ENCODE results near the gene ABCG1.
"Not testable (repeated sequence)": the region's sequence is repeated elsewhere in the genome, so short reads cannot be mapped to it uniquely, and the experiment has no call there.

ABCG1 gene

DNA sequence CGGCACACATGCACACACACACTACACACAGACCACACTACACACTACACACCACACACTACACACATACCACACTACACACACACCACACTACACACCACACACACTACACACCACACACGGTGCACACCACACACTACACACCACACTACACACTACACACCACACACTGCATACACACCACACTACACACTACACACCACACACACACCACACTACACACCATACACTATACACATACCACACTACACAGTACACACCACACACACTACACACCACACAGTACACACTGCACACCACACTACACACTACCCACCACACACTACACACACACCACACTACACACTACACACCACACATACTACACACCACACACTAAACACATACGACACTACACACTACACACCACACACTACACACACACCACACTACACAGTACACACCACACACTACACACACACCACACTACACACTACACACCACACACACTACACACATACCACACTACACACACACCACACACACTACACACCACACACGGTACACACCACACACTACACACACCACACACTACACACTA, 73.7 kb downstream of the ABCG1 start:
- not testable (repeated sequence) for DNase-seq

- DNase-seq: no peak
Observed at GRCh38 chr21:42293649-42294272, 74.8 kb downstream of the ABCG1 start.

GRCh38 chr21:42294273-42294880, 75.4 kb downstream of the ABCG1 start:
- DNase-seq: no peak

- no peak for DNase-seq
Observed at GRCh38 chr21:42295845-42296244, 76.9 kb downstream of the ABCG1 start.

- DNase-seq: no peak
Observed at GRCh38 chr21:42296501-42296900, 77.6 kb downstream of the ABCG1 start.

DNA sequence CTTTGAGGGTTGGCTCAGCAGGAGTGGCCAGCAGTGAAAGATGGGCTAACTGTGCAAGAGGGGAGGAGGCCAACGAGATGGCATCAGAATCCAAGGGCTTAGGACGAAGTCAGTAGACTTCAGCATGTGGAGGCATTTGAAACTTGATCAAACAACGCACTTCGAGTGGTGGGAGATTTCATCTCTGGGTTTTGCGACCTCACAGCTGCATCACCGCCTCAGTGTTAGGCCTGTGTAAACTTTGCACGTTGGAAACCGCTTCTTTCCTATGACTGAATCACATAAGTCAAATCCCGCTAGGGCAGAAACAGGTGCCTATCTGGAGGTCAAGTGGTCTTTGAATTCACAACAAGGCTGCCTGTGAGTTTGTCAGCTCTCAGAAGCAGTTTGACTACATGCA, 78.4 kb downstream of the ABCG1 start:
- DNase-seq: no peak

GRCh38 chr21:42298237-42298636, 79.3 kb downstream of the ABCG1 start:
- peak; percentile 69 for DNase-seq

DNA sequence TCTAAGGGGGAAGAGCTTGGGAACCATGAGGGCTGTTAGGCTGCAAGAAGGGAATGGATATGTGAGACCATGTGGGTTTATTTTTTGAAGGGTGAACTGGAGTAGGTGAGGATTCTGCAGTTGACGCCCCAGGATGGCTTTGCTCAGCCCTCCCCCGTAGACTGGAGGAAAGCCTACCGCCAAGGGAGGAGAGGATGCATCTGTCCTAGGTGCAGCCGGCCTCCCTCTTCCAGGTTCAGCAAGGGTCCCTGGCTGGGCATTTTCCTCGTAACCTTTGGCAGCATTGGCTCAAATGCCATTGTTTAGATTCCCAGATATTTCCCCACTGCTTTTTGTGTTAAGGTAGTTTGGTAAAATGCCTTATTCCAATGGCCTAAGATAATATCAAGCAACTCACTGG, 79.7 kb downstream of the ABCG1 start:
- DNase-seq: no peak

DNA sequence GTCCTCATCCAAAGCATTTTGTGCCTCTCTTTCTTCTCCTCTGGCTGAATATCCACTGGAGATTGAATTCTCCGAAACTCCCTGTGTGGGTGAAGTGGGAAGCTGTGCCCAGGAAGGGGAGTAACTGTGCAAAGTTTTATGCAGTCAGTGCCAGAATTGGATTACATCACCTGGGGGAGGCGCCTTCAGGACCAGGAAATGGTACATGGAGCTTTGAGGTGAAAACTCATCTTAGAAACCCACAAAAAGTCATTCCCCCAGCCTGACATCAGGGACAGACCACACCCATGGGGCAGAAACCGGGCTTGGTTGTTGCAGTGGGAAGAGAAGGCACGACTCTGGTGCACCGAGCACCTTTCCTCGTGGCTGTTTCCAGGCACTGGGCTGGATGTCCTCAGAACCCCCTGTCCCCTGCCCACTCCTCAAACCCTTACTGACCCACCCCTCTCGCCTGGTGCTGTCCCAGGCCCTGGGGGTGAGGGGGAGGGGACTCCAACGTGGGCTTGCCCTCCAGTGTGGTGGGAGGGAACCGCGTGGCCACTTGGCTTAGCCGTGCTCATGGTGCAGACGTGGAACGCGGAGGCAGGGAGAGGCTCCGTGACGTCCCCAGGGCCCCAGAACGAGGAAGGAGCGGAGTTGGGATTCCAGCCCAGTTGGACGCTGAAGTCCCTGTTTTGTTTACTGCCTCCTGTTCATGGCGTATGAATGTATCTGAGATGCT, 80.5 kb downstream of the ABCG1 start:
- no peak for DNase-seq

DNA sequence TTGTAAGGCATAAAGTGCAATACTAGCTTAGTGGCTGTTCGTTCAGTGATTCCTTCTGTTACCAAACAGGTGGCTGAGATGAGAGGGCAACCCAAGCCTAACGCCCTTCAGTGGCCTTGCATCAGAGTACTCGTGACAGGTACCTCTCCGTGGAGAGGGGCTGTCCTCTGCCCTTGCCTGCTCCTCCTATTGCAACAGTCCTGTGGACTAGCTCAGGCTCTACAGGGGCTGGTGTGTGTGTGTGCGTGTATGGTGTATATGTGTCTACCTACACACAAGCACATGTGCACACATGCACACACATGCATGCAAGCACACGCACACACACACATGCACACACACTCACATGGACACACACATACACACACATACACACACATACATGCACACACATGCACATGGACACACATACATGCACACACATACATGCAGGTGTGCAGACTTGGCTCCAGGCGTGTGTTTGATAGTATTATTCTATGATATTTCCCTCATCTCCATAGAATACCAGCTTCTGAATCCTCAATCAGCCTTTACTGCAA, 81.2 kb downstream of the ABCG1 start:
- no peak for DNase-seq

DNA sequence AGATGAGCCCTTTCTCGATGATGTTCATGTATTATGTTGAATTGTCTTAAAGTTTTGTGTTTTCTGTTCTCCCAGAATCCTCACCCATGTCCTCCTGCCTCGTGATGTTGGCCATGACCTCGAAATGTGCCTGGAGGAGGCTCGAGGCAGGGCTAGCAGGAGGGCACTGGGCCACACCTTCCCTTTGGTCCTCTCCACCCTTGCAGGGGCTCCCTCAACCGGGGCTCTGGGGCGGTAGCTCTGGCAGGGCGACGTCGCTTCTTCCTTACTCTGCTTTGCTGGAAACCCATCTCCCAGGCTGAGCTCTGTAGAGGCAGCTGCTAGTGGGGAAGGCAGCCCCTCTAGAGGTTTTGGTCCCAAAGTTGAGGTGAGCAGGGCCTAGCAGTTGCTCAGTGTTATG, 82.0 kb downstream of the ABCG1 start:
- no peak for DNase-seq

DNA sequence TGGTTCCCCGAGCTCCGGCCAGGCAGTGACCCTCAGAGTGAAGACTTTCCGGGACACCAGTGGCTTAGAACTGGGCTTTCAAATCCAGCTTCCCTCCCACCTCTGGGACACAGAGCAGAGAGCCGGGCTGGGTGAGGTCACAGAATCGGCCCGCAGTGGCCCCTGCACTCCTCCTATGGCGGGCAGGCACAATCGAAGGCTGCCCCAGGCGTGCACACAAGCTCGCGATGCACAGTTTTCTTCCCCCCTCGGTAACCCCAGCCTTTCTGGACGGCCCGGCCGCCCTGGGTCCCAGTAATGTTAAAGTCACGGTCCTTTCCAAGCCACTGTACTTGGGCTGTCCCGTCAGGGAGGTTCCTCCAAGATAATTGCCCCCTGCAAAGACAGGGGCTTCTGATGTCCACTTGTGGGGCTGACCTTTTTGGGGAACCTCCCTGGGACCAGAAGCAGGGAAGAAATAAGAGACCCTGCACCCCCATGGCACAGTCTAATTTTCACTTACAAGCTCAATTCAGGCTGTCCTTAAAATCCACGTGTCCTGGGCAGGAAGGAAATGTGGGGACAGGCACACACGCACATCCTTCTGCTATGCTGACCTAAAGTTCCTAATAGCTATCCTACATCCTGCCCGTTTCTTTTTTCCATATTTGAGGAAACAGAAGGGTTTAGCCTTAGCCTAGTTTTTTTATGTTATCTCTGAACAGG, 82.6 kb downstream of the ABCG1 start:
- no peak for DNase-seq

- peak; percentile 10 for DNase-seq
Observed at GRCh38 chr21:42302076-42302650, 83.2 kb downstream of the ABCG1 start.

DNA sequence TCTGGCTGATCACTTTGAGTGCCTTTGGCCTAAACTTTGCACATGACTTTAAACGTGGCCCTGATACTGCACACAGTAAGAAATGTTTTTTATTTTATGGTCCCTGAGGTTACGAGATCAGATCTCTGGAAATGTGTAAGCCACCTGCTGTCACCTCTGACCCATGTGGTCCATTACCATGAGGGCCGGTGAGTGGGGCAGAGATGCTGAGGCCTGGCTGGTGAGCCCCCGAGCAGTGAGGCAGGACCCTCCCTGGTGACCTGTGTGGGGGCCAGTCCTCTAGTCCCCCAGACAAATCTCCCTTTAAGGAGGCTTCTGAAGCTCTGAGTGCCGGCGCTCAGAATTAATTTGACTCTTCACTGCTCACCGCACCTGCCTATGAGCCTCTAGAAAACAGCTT, 83.9 kb downstream of the ABCG1 start:
- no peak for DNase-seq

GRCh38 chr21:42303443-42303842, 84.5 kb downstream of the ABCG1 start:
- no peak for DNase-seq

GRCh38 chr21:42304556-42305454, 85.9 kb downstream of the ABCG1 start:
- no peak for DNase-seq

GRCh38 chr21:42305707-42306147, 86.8 kb downstream of the ABCG1 start:
- no peak for DNase-seq

DNA sequence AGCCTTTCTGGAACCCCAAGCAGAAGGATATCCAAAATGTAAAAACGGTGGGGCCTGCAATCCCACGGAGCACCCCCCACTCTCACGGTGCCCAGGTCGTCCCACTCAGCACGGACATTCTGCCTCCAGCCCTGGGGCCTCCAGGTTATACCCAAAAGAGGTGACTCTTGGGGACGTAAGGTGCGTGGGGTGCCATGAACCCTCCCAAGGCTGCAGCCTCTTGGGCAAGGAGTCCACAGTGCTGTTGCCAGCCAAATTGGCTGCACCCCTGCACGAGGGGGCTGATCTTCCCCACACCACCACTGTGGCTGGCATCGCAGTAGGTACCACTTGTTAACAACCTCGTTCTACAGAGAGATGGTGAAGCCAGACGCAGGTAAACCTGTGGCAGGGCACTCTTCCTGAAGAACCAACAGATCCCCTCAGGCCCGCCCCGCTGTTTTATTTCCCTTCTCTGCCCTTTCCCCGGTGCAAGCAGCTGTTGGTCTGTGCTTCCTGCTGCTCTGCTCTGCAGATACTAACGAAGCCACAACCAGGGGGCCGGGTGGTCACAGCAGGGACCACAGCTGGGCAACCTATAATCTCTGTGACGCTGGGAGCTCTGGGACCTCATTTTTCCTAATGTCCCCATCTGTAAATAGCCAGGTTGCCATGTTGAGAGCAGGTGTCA, 87.6 kb downstream of the ABCG1 start:
- peak; percentile 96 for DNase-seq

- DNase-seq: peak; percentile 43
Observed at GRCh38 chr21:42307106-42307505, 88.2 kb downstream of the ABCG1 start.

DNA sequence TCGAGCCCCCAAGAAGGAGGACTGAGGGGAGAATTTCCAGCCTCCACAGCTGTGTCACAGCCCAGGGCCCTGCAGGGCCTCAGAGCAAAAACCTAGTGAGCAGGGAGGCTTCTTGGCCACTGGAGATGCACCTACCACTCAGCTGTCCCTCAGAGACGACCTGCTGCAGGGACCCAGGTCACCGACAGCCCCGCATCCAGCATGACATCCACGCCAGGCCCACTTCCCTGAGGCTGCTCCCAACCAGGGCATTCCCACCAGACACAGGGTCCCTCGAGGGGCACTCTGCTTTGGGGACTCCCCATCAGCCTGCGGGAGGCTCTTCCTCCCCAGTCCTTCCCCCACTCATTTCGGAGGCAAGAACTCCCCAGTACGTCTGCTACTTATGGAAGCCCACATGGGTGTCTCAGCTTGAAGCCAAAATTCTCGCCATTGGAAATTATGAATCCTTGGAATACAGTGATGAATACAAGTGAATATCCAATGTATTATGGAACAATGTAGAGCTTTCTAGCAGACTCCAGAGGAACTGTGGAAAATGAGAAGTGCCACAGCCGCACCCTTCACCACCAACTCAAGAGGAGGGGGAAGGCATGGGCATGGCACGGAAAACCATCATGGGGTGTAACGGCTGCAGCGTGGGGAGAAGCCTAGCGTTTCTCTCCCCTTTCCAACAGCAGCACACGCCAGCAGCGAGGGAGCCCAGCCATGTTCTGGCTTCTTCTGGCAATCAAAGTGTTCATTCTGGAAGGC, 89.4 kb downstream of the ABCG1 start:
- no peak for DNase-seq

All from NCI-H69 (cell line).